ENCODE results near the gene GOLPH3.

GOLPH3 gene

DNA sequence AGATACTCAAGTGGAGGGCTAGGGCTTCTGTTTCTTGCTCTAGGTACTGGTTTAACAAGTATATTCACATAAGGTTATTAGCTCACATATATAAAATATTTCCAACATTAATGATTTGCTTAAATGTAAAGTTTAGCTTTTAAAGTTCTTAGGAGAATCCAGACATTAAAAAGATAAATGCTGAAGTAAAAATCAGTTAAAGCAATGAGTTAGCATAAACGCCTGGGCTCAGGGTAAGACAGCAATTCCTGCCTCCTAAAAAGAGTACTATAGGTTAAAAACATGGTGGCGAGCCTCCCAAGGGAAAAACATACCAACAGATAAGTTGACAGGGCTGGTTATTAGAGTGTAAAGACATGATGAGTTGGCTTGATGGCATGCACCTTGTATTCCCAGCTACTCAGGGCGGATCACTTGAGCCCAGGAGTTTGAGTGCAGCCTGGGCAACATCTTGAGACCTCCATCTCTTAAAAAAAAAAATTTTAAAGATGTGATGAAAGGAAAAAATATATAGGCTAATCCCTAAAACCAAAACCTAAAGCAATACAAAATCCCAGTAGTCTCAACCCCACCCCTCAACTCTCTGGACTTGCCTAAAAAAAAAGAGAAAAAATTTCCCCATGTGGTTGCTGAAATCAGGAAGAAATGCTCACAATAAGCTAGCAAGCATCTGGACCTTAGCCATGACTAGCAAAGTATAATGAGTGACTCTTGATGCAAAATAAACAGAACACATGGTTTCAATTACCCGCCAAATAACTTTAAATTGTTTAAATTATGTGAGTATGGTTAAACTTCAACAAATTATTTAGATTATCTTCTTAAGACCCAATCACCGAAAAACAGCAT is 3.6 kb downstream of the GOLPH3 start:
- no peak for DNase-seq

DNA sequence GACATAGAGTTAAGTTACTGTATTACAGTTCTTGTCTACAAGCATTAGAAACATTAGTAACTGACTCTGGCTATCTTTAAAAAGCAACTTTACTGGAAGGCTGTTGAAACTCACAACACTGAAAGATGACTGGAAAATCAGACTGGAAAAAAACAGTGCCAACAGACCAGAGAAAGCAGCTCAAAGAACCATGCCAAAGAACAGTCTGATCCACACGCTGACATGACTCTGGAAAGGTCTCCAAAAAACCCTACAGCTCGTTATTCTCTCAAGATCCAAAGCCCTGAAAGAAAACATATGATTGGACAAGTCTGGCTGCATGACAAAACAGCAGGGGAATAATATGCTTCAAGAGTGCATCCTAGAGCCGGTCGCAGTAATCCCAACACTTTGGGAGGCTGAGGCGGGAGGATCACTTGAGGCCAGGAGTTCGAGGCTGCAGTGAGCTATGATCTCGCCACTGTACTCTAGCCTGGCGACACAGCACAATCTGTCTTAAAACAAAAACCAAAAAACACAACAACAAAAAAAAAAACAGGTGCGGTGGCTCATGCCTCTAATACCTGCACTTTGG is 5.6 kb downstream of the GOLPH3 start:
- no peak for DNase-seq

DNA sequence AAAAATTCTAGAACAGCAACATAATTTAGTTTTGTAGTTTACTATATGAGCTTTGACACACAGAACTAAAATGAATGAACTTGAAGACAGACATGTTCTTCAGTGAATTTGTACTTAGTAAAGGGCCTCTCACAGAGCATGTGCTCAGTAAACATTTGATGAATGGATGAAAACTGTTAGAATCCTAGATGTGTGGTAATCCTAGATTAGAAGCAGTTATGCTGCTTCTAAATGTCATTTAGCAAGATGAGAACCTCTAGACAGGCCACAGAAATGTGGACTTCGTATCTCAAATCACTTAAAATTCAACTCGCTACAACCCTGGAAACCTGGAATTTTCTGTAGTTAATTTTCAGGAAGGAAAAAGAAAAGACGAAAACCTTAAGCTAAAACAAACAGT is 8.5 kb downstream of the GOLPH3 start:
- DNase-seq, result no peak

GRCh38 chr5:32163785-32164184 is 10.3 kb downstream of the GOLPH3 start:
- DNase-seq, result no peak

- DNase-seq, result no peak
Measured at GRCh38 chr5:32163053-32163452, 11.1 kb downstream of the GOLPH3 start.

GRCh38 chr5:32160228-32160627 is 13.9 kb downstream of the GOLPH3 start:
- DNase-seq, result no peak

- DNase-seq, result no peak
Measured at GRCh38 chr5:32159328-32160072, 14.6 kb downstream of the GOLPH3 start.

DNA sequence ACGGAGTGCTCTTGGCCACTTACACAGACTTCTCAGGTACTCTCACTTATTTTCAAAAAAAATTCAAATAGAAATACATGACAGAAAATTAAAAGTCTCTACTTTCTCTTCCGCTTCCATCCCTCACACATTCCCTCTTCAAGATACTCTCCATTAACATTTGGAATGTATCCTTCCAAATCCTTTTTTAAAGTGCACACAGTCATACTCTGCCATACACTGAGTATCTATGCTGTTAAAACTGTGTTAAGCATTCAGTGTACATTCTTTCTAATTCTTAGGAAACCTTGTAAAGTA is 15.5 kb downstream of the GOLPH3 start:
- no peak for DNase-seq

GRCh38 chr5:32157078-32157477 is 17.0 kb downstream of the GOLPH3 start:
- no peak for DNase-seq

- DNase-seq, result no peak
Measured at GRCh38 chr5:32156635-32157034, 17.5 kb downstream of the GOLPH3 start.

DNA sequence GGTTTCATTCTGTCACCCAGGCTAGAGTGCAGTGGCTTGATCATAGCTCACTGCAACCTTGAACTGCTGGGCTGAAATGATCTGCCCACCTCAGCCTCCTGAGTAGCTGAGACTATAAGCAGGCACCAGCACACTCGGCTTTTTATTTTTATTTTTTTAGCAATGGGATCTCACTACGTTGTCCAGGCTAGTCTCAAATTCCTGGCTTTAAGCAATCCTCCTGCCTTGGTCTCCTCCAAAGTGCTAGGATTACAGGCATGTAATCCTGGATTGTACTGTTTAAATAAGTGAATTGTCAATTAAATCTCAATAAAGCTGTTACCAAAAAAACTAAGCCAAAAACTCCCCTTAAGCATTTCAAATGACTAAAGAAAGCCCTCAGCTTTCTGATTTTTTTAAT is 18.9 kb downstream of the GOLPH3 start:
- DNase-seq, result no peak

DNA sequence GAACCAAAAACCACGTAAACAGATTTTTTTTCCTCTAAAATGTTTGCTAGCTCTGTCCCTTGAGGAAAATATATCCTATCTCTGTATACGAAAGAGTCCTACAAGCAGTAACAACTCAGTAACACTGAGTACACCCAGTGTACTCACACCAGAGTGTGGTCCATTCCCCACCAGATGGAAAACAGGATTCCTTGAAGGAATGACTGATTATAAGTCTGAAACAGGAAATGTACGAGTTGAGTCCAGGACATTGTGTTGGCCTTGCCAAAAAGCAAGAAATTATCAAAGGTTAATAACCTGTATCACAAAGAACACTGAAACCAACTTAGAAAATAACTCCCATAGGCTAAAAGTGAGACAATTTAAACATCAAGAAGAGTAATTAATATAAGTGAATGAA is 20.4 kb downstream of the GOLPH3 start:
- DNase-seq, result no peak

DNA sequence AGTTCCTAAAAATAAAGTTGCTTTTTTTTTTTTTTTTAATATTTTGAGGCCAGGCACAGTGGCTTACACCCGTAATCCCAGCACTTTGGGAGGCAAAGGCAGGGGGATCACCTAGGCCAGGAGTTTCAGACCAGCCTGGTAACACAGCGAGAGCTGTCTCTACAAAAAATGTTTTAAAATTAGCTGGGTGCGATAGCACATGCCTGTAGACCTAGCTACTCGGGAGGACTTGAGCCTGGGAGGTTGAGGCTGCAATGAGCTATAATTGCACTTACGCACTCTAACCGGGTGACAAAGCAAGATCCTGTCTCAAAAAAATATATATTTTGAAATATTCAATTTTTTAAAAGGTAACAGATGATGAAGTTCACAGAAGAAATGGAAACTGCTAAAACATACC is 22.9 kb downstream of the GOLPH3 start:
- DNase-seq, result no peak

DNA sequence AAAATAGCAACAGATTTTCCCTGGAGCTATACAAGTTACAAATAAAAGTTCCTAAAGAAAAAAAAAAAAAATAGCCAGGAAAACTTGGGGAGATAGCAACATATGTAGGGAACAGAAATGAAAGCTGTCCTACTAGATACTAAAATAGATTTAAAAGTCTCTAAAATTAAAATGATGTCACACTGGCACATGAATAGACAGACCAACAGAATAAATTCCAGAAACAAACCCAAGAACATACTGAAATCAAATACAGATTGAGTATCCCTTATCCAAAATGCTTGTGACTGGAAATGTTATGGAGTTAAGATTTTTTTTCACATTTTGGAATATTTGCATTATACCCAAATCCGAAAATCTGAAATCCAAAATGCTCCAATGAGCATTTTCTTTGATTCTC is 23.8 kb downstream of the GOLPH3 start:
- DNase-seq, result no peak

GRCh38 chr5:32147959-32148358 is 26.2 kb downstream of the GOLPH3 start:
- DNase-seq, result no peak

DNA sequence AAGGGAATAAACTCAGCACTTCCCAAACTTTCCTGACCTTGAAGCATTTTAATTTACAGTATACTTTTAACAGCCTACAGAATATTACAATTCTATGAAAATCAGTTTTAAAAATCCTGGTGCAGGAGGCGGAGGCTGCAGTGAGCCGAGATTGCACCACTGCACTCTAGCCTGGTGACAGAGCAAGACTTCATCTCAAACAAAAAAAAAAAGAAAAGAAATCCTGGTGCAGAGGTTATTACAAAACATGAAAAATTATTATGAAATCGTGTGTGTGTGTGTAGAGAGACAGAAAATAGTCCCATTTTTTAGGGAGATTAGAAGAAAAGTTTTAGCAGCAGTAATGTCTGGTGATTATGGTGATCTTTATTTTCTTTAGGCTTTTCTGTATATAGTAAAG is 26.9 kb downstream of the GOLPH3 start:
- no peak for DNase-seq

DNA sequence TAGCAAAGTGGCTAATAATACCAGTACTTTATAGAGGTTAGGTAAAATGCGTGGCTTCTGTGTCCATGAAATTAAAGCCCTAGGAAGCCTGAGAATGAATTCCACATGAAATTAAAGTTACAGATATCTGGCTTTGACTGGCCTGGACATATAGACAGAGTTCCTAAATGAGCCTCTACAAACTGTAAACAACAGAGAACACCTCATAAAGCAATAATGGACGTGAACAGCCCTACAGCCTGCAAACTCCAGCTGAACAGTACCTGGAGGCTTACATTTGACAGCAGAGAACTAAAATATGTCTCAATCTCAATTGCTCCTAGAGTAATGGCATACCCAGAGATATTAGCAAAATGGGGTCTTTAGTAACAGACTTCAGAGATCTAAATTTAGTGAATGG is 28.7 kb downstream of the GOLPH3 start:
- no peak for DNase-seq

GRCh38 chr5:32144378-32145207 is 29.5 kb downstream of the GOLPH3 start:
- no peak for DNase-seq

DNA sequence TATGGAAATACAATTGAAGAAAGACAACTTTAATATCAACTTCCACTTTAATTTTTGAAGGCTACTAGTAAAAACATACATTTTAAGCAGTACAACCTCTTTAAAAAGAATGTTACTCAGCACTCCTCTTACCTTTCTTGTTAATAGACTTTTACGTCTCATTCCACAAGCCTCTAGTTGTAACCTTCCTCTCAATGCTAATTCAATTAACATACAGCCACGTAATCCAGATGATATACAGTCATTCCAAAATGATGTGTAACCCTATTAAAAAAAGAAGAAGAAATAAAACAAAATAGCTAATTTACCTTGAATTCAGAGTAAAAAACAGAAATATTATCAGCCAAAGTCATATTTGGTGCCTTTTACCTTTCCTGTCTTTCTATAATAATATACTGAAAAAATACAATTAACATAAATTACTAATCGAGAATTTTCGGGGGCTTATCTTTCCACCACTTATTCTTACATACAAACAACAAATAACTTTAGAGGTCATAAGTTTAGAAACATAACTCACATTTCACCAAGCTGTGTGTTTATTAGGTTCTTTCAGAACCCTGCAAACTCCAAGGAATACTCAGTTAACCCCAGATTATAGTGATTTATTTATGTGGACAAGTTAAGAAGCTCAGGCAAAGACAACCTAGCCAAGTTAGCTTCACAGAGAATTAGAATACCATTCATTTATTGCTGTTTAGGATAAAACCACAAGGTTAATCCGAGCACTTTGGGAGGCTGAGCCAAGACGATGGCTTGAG is 30.3 kb downstream of the GOLPH3 start:
- no peak for DNase-seq

DNA sequence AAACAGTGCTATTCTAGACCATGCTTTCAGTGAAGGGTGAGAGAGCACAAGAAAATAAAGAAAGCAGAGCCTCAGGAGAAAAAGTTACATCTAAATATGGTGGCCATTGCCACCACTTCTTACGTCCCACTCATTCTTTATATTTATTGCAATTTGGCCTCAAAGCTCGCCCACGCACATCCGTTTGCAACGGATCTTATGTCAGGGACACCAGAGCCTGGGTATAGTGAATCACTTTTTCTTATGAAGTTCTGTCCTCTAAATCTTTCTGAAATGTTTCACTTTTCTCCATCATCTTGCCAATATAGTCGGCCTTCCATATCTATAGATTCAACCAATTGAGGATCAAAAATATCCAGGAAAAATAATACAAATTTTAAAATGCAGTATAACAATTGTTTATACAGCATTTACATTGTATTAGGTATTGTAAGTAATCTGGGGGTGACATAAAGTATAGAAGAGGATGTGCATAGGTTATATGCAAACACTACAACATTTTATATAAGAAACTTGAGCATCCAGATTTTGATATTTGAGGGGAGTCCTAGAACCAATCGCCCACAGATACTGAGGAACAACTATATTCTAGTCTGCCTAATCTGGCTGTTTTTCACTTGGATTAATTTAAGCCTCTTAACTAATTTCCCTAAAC is 35.2 kb downstream of the GOLPH3 start:
- DNase-seq, result peak; percentile 67

- DNase-seq, result no peak
Measured at GRCh38 chr5:32136342-32136741, 37.8 kb downstream of the GOLPH3 start.

DNA sequence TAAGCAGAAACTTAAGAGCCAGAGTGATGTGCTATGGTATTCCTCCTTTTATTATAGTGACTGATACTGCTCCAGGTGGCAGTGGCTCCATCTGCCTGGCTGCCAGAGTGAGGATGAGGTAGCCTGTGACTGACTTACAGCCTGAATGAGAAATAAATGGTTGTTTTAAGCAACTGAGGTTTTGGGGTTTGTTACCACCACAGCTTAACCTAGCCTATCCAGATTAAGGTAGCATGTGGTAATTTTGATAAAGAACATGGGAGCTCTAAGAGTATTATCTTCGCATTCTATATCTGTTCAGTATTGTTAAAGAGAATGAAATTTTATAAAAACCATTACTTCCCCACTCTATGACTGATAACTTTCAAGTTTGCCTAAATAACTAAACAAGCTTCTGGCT is 39.0 kb downstream of the GOLPH3 start:
- no peak for DNase-seq
